Measurements from ENCODE around the gene ALK. TPM values are rescaled to one million over a fixed set of nuclear protein-coding genes. Genes with fewer than 3 reads are reported as not detected.

The ALK gene
- total RNA-seq, 2 donors from 2014 or later = 0.21 to 0.26 TPM

DNA sequence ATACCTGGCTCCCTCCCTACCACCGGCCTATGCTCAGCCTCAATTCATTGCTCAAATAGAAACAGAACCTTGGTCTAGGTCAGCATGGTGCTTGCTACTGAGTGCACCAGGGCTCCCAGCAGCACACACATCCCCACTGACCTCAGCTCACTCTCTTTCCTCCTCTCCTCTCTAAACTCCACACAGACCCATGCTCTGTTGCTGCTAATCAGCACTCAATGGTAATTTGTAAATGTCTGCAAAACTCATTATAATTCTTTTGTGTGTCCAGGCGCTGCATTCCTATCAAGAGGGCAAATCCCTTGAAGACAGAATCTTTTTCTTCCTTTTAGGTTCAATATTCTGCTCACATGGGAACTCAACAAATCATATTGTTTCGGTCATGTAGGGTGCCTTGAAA lies 424.0 kb downstream of the ALK start:
- intact Hi-C loops (cut with DNase I) = no loop called here
- no peak for DNase-seq
- no peak for ATAC-seq

DNA sequence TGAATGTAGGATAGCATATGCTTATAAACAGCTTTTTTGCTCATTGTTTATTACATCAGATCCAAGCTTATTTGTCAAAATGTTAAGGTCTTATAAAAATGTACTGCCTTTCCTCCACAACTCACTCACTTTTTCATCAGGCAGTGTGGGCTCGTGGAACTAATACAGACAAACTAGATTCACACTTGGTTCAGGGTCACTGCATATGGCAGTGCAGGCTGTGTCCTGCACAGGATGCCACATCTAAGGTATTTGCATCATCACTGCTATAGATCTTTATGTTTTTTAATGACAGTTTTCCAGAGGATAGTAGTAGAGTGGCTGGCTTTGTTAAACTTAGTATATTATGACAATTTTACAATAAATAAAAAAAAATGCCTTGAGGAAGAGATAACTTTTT lies 425.2 kb downstream of the ALK start:
- no peak for ATAC-seq
- no peak for DNase-seq
- intact Hi-C loops (cut with DNase I) = no loop called here

DNA sequence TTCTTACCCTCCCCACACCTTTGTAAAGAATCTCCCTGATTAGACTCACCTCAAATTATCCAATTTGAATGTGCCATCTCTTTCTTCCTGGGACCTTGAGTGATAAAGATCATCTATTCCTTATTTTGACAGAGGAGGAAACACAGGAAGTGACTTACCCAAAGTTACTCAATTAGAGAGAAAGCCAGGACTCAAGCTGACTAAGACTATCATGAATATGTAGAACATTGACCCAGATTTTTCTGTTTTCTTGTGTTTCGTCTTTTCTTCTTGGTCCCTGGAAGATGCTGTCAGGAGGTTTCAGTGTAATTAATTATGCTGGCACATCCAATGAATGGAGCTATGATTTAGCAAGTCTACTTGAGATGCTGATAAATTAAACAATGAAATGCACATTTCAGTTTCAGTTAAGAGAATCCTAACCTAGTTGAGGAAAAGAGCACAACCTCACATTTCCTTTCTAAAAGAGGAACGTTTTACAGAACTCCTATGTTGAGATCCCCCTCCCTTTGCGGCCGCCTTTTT lies 425.8 kb downstream of the ALK start:
- no peak for ATAC-seq
- DNase-seq = no peak
- intact Hi-C loops (cut with DNase I) = no loop called here

DNA sequence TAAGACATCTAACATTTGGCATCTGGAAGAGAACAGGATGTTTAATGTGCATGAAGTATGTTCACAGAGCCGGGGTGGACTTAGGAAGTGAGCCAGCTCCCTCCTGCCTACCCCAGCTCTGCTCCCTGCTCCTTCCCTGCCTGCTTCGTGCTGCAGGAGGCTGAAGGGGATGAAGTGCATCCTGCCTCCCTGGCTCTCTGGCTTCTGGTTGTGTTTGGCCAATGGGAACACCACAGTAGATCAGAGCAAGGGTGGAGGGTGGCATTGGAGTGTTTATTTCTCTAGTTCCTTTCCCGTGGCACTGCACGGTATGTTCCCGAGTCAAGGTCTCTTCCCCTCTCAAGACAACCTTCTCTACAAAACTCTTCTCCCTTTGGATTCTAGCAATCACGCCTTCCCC lies 426.3 kb downstream of the ALK start:
- DNase-seq (no peak), ATAC-seq (no peak)
- intact Hi-C loops (cut with DNase I) = no loop called here

DNA sequence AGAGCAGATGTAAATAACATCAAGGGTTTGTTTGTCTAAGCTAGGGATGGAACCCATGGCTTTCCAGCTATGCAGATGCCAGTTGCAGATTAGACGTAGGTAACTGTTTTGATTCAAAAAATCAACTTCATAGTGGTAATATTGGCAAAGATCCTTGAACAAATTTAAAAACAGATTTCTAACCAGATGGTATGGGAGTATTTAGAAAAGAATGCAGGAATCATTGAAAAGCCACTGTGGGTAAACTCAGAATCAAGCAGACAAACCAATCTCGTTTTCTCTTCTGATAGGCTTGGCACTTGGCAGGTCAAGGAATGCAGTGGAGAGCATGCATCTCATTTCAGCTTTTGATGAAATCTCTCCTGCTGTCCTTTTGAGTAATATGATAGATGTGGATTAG lies 428.7 kb downstream of the ALK start:
- intact Hi-C loops (cut with DNase I) = no loop called here

DNA sequence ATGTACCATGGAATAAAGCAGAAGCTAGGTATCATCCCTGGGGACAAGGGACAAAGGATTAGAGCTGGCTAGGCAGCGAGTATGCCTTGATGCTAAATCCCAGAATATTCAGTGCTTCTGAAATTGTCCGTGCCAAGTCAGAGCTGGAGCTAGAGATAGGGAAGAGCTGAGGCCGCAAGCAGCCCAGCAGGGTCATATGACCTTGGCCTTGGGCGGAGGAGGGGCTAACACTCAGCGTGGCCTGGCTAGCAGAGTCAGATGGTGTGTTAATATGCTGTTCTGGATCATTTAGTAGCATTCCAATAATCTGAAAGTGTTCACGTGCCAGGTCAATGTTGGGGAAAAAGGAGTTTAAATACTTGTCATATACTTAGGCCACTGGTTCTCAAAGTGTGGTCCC lies 431.3 kb downstream of the ALK start:
- no peak for DNase-seq
- intact Hi-C loops (cut with DNase I) = no loop called here
- no peak for ATAC-seq

More for the DNA sequence above, 428.7 kb downstream of the ALK start:
- ATAC-seq (no peak), DNase-seq (no peak)

DNA sequence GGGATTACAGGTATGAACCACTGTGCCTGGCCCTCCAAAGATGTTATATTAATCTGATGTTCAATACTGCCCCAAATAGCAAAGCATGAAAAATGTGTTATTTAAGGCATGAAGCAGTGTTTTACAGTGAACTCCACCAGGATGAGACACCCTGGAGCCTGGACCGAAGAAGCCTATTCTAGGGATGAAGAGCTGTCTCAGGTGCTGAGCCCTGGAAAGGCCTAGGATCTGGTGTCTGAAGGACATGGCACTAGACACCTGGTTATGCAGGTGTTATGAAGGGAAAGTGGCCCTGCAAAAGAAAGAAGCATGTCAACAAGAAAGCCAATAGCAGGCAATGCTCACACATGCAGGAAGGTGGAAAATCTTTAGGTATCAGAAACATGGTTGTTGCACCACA lies 431.8 kb downstream of the ALK start:
- DNase-seq (no peak), ATAC-seq (no peak)
- intact Hi-C loops (cut with DNase I) = loop anchor here in 1 of 2 donors (10.0 kb wide), 1 partner anchor 125 kb away; no protein-coding TSS in a partner anchor

DNA sequence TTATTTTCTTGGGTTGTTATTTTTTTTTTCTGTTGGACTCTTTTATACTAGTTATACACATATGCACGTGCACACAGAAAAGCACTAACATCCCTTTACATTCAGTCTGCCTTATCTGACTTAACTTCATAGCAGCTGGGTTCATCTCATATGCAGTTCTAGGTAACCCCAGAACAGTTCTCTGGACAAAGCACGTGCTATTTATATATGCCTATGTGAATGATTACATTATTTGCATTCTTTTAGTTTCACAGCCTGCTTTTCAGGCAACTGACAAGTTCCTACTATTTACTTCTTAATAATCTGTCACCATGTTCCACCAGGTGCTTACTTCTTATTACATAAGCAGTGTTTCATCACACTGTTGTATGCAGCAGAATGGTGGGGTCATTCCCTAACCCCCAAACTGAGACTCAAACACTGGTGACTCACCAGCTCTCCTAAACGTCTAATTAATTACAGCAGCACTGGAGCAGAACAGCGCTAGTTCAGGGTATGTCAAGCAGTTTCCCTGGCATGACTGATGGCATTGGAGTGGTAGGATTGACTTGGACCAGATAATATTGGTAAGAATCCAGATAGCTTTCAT lies 433.3 kb downstream of the ALK start:
- DNase-seq (no peak), ATAC-seq (no peak)
- intact Hi-C loops (cut with DNase I) = loop anchor here in 1 of 2 donors (10.0 kb wide), 1 partner anchor 127 kb away; no protein-coding TSS in a partner anchor

DNA sequence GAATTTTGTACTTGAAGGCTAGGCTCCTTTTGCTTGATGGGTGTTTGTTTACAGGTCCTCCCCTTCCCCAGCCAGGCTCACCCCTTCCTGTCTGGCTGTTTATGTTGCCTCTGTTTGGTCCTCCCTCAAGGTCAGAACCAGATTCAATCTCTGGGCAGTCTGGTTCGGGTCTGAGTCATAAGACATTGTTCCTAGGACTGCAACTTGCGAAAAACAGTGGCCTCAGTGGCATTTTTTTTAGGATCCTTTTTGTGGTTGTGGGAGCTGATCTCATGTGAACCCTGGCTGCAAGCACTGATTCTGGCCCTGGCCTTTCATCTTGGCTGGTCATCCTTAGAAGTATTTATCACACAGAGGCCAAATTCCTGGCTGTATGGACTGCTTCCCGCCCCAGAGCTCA lies 435.8 kb downstream of the ALK start:
- ATAC-seq (no peak), DNase-seq (no peak)
- intact Hi-C loops (cut with DNase I) = loop anchor here in 1 of 2 donors (10.0 kb wide), 1 partner anchor 129 kb away; no protein-coding TSS in a partner anchor

DNA sequence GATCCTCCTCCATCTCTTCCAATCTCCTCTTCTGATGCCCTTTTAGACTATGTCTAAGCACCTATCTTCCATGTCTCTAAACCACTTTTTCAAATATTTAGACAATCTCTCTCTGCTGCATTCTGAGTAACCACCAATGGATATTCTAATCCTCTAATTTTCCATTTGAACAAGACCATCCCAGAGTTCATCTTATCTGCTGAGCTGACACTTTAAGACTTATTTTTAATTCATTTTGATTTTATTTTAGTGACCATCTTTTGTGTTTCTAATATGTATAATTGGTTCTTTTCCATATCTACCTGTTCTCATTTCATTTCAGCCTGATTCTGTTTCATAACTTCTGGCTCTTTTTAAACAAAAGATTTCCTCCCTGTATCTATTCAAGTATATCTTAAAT lies 436.3 kb downstream of the ALK start:
- DNase-seq = no peak
- intact Hi-C loops (cut with DNase I) = loop anchor here in 1 of 2 donors (10.0 kb wide), 1 partner anchor 130 kb away; no protein-coding TSS in a partner anchor
- no peak for ATAC-seq

DNA sequence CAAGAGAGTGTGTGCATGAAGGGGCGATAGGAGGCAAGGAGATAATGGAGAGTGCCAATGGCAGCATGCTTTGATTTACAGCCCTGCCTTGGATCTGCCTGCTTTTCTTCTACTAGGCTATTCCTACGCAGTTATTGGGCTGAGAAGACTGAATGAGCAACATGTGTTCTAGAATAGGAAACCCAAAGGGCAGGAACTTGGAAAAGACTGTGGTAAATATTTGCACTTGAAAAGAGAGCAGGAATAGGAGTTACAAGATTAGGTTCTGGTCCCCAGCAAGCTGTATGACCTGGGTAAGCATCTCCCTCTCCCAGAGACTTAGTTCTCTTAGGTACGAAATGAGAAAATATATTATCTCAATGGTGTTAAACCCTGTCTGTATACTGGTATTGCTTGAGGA lies 438.5 kb downstream of the ALK start:
- DNase-seq (no peak), ATAC-seq (no peak)
- intact Hi-C loops (cut with DNase I) = loop anchor here in 1 of 2 donors (10.0 kb wide), 1 partner anchor 132 kb away; no protein-coding TSS in a partner anchor

DNA sequence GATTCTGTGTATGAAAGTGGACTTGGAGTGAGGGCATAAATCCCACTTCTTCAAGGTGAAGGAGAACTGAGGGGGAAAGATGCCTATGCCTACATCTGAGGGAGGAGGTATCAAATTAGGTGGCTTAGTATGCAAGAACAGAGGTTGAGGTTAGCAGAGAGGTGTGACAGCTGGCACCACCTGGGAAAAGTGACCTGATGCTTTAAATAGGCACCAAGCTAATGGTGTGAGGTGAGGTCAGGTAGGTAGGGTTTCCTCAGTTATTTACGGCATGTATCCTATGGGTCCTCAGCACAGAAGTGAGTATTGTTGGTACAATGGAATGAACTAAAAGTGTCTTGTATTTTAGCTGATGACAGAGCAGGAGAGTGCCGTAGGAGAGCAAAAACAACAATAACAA lies 439.0 kb downstream of the ALK start:
- ATAC-seq (no peak), DNase-seq (no peak)
- intact Hi-C loops (cut with DNase I) = loop anchor here in 1 of 2 donors (10.0 kb wide), 1 partner anchor 132 kb away; no protein-coding TSS in a partner anchor

DNA sequence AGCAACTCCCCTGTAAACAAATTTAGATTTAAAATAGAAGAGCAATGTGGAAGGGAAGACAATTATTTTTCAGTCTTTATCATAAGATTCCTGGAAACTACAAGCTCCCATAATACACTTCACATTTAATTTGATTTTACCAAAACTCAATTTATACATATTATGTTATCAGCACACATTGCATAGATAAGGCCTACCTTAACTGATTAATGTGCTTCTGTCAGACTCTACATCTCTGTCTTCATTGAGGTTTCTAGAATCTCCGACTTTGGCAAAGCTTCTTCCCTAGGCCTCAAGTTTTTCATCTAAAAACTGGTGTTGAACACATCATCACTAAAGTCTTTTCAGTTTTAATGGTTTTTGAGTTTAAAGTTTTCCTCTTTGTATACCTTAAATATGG lies 440.1 kb downstream of the ALK start:
- intact Hi-C loops (cut with DNase I) = loop anchor here in 1 of 2 donors (10.0 kb wide), 1 partner anchor 133 kb away; no protein-coding TSS in a partner anchor
- no peak for ATAC-seq
- DNase-seq = no peak

DNA sequence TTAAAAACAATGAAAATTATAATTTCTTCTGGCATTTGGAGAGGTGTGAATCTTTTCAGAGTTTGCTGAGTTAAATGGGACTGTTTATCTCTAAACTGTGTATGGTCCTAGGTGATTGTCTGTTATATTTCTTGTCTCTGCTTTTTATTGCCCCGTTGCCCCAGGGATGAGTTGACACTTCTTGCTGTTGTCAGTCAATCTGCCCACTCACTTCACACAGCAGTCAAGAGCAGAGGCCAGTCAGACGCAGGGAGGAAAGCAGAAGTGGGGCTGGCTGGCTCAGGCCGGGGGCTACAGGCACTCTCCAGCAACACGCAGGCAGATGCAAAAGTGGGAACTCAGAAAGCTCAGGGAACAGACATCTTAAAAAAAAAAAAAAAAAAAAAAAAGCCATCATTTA lies 441.0 kb downstream of the ALK start:
- peak; percentile 34 for DNase-seq
- intact Hi-C loops (cut with DNase I) = loop anchor here in 1 of 2 donors (10.0 kb wide), 1 partner anchor 134 kb away; no protein-coding TSS in a partner anchor

DNA sequence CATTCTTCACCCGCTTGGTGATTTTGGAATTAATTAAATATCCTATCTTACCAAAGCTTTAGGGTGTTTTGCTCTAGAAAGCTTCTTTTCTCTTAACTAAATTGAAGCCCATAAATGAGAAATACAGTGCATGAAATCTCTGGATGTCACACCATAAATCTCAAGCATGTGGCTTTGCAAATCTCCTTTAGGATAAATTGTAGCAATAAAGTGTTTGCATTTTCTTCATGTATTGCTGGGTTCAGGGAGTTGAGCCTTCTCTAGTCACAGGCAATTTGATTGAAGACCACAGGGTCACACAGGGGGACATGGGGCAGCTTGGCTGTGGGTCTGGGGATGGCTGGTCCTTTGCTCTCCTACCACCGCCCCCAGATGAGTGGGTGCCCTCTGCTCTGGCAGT lies 442.0 kb downstream of the ALK start:
- DNase-seq = no peak
- intact Hi-C loops (cut with DNase I) = no loop called here
- no peak for ATAC-seq

More for the DNA sequence above, 441.0 kb downstream of the ALK start:
- peak; percentile 43 to 61 for ATAC-seq

DNA sequence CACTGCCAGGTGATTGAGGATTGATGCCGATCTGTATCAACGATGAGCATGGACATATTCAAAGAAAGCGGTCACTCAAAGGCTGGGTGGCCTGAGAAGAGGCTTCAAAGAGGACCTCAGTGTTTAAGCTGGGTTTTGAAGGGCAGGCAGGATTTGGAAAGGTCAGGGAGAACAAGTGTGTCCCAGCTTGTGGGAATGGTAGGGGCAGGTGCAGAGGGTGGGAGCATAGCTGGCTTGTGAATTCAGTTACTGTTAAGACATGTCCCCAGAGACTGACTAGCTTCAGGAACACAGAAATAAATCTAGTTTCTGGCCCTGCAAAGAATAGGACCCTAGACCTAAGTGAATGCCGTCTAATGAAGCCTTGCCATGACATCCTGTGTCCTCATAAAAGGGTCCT lies 442.7 kb downstream of the ALK start:
- ATAC-seq (no peak), DNase-seq (no peak)
- intact Hi-C loops (cut with DNase I) = no loop called here

DNA sequence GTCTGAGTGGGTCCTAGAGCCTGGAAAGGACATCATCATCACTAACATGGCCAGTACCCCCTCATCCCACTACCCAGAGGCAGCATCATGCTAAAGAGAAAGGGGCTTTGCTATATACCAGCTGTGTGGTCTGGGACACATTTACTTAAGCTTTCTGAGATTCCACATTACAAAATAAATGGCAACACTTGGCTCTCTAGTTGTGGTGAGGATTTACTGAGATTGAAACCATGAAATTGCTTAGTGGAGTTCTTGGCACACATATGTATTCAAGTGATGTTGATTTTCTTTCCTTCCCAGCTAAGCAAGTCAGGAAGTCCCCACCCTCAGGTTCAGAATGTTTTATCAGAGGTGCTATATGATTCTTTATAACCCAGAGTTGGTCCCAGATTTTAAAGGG lies 444.2 kb downstream of the ALK start:
- intact Hi-C loops (cut with DNase I) = no loop called here
- no peak for DNase-seq
- no peak for ATAC-seq

DNA sequence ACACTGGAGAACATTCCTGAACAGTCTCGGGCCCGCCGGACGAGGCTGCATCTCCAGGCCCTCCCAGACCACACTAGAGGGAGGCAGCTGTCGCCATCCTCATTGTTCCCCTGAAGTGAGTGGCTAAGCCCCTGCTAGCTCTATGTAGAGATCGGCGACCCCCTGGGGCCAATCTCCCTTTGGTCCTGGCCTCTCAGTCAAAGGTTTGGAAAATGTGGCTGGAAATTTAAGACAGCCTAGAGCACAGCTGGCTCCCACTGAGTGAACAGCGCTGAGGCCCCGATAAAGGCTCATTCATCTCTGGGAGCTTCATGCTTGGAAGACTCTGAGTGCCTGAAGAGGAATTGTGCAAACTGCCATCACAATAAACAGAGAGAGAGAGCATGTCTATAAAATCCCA lies 445.9 kb downstream of the ALK start:
- ATAC-seq (no peak), DNase-seq (no peak)
- intact Hi-C loops (cut with DNase I) = no loop called here

DNA sequence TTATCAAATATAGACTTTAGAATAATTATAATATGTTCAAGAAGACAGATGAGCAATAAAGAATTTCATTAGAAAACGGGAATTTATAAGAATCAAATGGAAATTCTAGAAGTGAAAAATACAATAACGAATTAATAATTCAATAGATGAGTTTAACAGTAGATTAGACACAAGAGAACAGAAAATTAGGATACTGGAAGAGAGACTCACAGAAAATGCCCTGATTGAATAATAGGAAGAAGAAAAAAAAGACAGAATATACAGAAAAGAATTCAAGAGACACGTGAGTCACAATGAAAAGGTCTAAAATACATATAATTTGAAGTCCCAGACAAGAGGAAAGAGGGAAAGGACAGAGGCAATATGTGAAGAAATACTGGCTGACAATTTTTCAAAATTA lies 451.4 kb downstream of the ALK start:
- intact Hi-C loops (cut with DNase I) = no loop called here
- no peak for ATAC-seq
- DNase-seq = no peak

DNA sequence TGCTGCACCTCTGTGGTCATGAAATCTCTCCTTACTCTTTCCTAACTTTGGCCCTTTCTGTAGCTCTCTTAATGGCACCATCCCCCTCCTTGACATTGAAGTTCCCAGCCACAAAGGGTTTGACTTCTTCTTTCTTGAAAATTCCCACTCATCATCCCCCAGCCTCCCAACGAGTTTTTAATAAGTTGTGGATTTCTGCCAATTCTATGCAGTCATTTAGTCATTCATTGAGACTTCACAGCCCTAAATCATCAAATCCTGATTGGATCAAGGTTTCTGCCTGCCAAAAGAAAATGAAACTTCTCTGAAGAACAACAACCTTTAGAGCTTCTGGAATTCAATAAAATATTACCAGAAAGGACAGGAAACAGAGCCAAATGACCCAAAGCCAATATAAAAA lies 451.9 kb downstream of the ALK start:
- no peak for DNase-seq
- ATAC-seq = no peak
- intact Hi-C loops (cut with DNase I) = no loop called here
